ENCODE results near the gene TOR2A.
A peak's percentile ranks its signal among the peaks of the same experiment; 100 is the strongest.

Gene TOR2A

DNA sequence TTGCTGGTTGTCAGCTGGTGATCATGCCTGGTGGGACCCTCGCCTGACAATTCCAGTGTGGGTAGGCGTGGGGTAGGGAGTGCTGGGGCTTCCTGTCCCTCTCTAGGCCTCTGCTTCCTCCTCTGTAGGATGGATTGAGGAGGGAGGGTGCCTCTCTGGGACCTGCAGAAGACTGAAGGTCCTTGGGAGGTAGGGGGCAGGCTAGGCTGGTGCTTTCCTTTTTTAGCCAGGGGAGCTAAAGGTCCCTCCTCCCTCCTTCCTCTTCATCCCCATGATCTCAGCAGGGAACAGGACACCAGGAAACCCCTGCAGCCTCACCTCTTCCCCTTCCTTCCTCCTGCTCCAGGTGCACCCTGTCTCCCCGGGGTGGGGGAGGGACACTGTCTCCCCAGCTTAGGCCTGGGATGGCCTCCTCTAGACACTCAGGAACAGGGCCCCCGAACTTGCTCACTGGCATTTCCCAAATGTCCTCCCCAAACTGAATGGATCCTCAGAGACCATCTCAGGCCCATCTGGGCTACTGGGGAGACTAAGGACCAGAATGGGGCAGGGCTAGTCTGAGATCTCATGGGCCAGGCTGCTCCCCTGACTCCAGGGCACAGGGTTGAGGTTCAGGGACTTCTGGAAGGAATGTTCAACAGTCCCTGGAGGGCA is 35.0 kb upstream of the TOR2A start:
- Histone ChIP-seq H3K4me2 (ENCODE audit: low read depth, low read length) (peak overlapping the region; percentile 90), H3K9ac (ENCODE audit: low read length) (peak overlapping the region; percentile 51; the same call in 1 of the 2 replicates), H3K4me3 (ENCODE audit: low read length) (peak overlapping the region; percentile 74), H3K9me3 (replicated peaks; ENCODE audit: insufficient read depth, low read length) (no peaks in the 10 kb centered on the region), H2AFZ (ENCODE audit: low read length) (no peak overlapping the region), H3F3A (ENCODE audit: insufficient read depth, low read length) (peaks cover 26% of the 10 kb centered on the region; the same call in 1 of the 2 replicates), H3K4me1 (ENCODE audit: low read length) (peaks cover 23% of the 10 kb centered on the region), H3K9me2 (replicated peaks; ENCODE audit: insufficient read depth, low read length) (no peaks in the 10 kb centered on the region), H3K36me3 (replicated peaks; ENCODE audit: insufficient read depth, low read length) (peaks cover 6% of the 10 kb centered on the region; the same call in 1 of the 2 replicates), H3K27me3 (replicated peaks; ENCODE audit: insufficient read depth, low read length) (no peaks in the 10 kb centered on the region), H3K27ac (ENCODE audit: low read length) (peak overlapping the region; percentile 58; the same call in 1 of the 2 replicates), H4K20me1 (ENCODE audit: insufficient read depth, low read length) (no peaks in the 10 kb centered on the region), H3K79me2 (ENCODE audit: low read length) (peaks cover 54% of the 10 kb centered on the region)
- no peak for DNase-seq
- TF ChIP-seq EZH2 (optimal IDR thresholded peaks at IDR 0.05; ENCODE audit: low read depth, low read length) (no peak), EZH2phosphoT487 (IDR thresholded peaks at IDR 0.05; ENCODE audit: low read length) (no peak)
- TF ChIP-seq, protein P1, sequence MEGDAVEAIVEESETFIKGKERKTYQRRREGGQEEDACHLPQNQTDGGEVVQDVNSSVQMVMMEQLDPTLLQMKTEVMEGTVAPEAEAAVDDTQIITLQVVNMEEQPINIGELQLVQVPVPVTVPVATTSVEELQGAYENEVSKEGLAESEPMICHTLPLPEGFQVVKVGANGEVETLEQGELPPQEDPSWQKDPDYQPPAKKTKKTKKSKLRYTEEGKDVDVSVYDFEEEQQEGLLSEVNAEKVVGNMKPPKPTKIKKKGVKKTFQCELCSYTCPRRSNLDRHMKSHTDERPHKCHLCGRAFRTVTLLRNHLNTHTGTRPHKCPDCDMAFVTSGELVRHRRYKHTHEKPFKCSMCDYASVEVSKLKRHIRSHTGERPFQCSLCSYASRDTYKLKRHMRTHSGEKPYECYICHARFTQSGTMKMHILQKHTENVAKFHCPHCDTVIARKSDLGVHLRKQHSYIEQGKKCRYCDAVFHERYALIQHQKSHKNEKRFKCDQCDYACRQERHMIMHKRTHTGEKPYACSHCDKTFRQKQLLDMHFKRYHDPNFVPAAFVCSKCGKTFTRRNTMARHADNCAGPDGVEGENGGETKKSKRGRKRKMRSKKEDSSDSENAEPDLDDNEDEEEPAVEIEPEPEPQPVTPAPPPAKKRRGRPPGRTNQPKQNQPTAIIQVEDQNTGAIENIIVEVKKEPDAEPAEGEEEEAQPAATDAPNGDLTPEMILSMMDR (IDR thresholded peaks at IDR 0.05; ENCODE audit: low read length): no peak

DNA sequence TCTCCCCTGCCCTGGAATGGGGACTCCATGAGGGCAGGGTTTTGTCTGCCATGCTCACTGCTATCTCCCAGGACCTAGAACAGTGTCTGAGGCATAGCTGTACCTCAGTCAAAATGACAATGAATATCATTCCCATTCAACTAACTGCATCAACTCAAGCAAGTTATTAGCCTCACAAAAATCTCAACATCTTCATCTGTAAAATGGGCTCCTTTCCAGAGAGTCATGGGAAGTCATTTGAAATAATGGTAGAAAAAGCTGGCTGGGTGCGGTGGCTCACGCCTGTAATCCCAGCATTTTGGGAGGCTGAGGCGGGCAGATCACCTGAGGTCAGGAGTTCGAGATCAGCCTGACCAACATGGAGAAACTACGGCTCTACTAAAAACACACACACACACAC is 34.0 kb upstream of the TOR2A start:
- no peaks in the 10 kb centered on the region for H3K27me3 ChIP-seq (replicated peaks; ENCODE audit: insufficient read depth, low read length)
- no peak for DNase-seq
- H3K27ac ChIP-seq (ENCODE audit: low read length): no peak overlapping the region
- H4K20me1 ChIP-seq (ENCODE audit: insufficient read depth, low read length): no peaks in the 10 kb centered on the region
- H3K9me2 ChIP-seq (replicated peaks; ENCODE audit: insufficient read depth, low read length): no peaks in the 10 kb centered on the region
- no peak overlapping the region for H3K9ac ChIP-seq (ENCODE audit: low read length)
- no peaks in the 10 kb centered on the region for H3K9me3 ChIP-seq (replicated peaks; ENCODE audit: insufficient read depth, low read length)
- H3K4me2 ChIP-seq (ENCODE audit: low read depth, low read length): no peak overlapping the region
- peaks cover 4% of the 10 kb centered on the region; the same call in 1 of the 2 replicates for H3K36me3 ChIP-seq (replicated peaks; ENCODE audit: insufficient read depth, low read length)
- H3K4me1 ChIP-seq (ENCODE audit: low read length): peaks cover 20% of the 10 kb centered on the region
- peaks cover 45% of the 10 kb centered on the region for H3K79me2 ChIP-seq (ENCODE audit: low read length)
- H2AFZ ChIP-seq (ENCODE audit: low read length): no peak overlapping the region
- H3K4me3 ChIP-seq (ENCODE audit: low read length): no peak overlapping the region
- TF ChIP-seq, protein P1 (IDR thresholded peaks at IDR 0.05; ENCODE audit: low read length): no peak
- TF ChIP-seq EZH2phosphoT487 (IDR thresholded peaks at IDR 0.05; ENCODE audit: low read length) (no peak), EZH2 (optimal IDR thresholded peaks at IDR 0.05; ENCODE audit: low read depth, low read length) (no peak)
- H3F3A ChIP-seq (ENCODE audit: insufficient read depth, low read length): peaks cover 25% of the 10 kb centered on the region; the same call in 1 of the 2 replicates

DNA sequence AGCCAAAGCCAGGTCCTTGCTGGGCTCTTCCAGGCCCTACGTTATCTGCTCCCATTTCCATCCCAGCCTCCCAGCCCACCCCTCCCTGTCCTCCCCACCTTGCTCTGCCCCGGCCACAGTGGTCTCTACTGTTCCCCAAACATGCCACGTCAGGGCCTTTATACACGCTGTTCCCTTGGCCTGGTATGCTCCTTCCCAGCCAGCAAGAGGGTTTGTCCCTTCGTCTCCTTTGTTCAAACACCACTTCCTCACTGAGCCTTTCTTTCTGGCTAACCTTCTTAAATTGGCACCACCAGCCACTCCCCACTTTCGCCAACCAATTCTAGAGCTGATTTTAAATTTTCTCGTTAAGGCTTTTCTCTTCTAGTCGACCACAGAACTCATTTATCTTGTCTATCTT is 33.6 kb upstream of the TOR2A start:
- Histone ChIP-seq H3K27me3 (replicated peaks; ENCODE audit: insufficient read depth, low read length) (no peaks in the 10 kb centered on the region), H3K27ac (ENCODE audit: low read length) (no peak overlapping the region), H3K9me2 (replicated peaks; ENCODE audit: insufficient read depth, low read length) (no peaks in the 10 kb centered on the region), H3F3A (ENCODE audit: insufficient read depth, low read length) (peaks cover 21% of the 10 kb centered on the region; the same call in 1 of the 2 replicates), H3K4me2 (ENCODE audit: low read depth, low read length) (no peak overlapping the region), H3K4me3 (ENCODE audit: low read length) (no peak overlapping the region), H3K9ac (ENCODE audit: low read length) (no peak overlapping the region), H3K4me1 (ENCODE audit: low read length) (peaks cover 20% of the 10 kb centered on the region), H3K9me3 (replicated peaks; ENCODE audit: insufficient read depth, low read length) (no peaks in the 10 kb centered on the region), H4K20me1 (ENCODE audit: insufficient read depth, low read length) (no peaks in the 10 kb centered on the region), H3K79me2 (ENCODE audit: low read length) (peaks cover 41% of the 10 kb centered on the region), H3K36me3 (replicated peaks; ENCODE audit: insufficient read depth, low read length) (no peaks in the 10 kb centered on the region; the same call in 1 of the 2 replicates), H2AFZ (ENCODE audit: low read length) (no peak overlapping the region)
- no peak for DNase-seq
- no peak for TF ChIP-seq EZH2 (optimal IDR thresholded peaks at IDR 0.05; ENCODE audit: low read depth, low read length)
- TF ChIP-seq, protein P1 (IDR thresholded peaks at IDR 0.05; ENCODE audit: low read length): no peak

Measured in MM.1S (cell line).